ENCODE measurements around the gene CDK12. TPM values are rescaled to one million over a fixed set of nuclear protein-coding genes. Genes with fewer than 3 reads are reported as not detected.

The CDK12 gene
- total and polyA plus RNA-seq, 7 donors, result 5.4 to 46.0 (median 24.3) TPM

- TF ChIP-seq CTCF (IDR thresholded peaks at IDR 0.05) (no peak), POLR2AphosphoS5 (IDR thresholded peaks at IDR 0.05) (no peak), EP300 (IDR thresholded peaks at IDR 0.05) (no peak), POLR2A (IDR thresholded peaks at IDR 0.05) (no peak)
- Histone ChIP-seq H3K4me1 (peaks cover 0 to 15% (median 0%) of the 10 kb centered on the region in 4 donors), H3K27me3 (no peaks in the 10 kb centered on the region), H3K4me3 (no peak overlapping the region), H3K9me3 (no peaks in the 10 kb centered on the region), H3K36me3 (peaks cover 28 to 100% (median 67%) of the 10 kb centered on the region in 4 donors), H3K27ac (no peak overlapping the region)
- intact Hi-C loops (cut with DNase I), result no loop called here
- WGBS, 2 donors, result 75 to 87% methylated on average over 6 of the region's 6 CpGs
- no peak for DNase-seq
These were observed 64.7 kb downstream of the CDK12 start for GRCh38 chr17:39525801-39526506.

GRCh38 chr17:39527220-39527813 is 66.0 kb downstream of the CDK12 start:
- Histone ChIP-seq H3K27me3 (no peaks in the 10 kb centered on the region), H3K4me3 (no peak overlapping the region), H3K9me3 (no peaks in the 10 kb centered on the region), H3K36me3 (peaks cover 32 to 100% (median 57%) of the 10 kb centered on the region in 4 donors), H3K4me1 (peaks cover 0 to 15% (median 0%) of the 10 kb centered on the region in 4 donors), H3K27ac (no peak overlapping the region)
- 93 to 96% methylated on average over 7 of the region's 7 CpGs for WGBS, 2 donors
- no peak for DNase-seq
- TF ChIP-seq EP300 (IDR thresholded peaks at IDR 0.05) (no peak), CTCF (IDR thresholded peaks at IDR 0.05) (peak in 2 of 4 experiments; percentile 36 to 39)
- intact Hi-C loops (cut with DNase I), result no loop called here

GRCh38 chr17:39529455-39529854 is 68.2 kb downstream of the CDK12 start:
- Histone ChIP-seq H3K4me1 (peaks cover 0 to 15% (median 0%) of the 10 kb centered on the region in 4 donors), H3K4me3 (no peak overlapping the region), H3K9me3 (no peaks in the 10 kb centered on the region), H3K27ac (no peak overlapping the region), H3K36me3 (peaks cover 29 to 86% (median 38%) of the 10 kb centered on the region in 4 donors), H3K27me3 (no peaks in the 10 kb centered on the region)
- no peak for TF ChIP-seq POLR2A (IDR thresholded peaks at IDR 0.05)
- no peak for TF ChIP-seq EP300 (IDR thresholded peaks at IDR 0.05)
- TF ChIP-seq POLR2AphosphoS5 (IDR thresholded peaks at IDR 0.05), result no peak
- TF ChIP-seq CTCF (IDR thresholded peaks at IDR 0.05), result no peak
- intact Hi-C loops (cut with DNase I), result no loop called here
- no peak for DNase-seq
- WGBS, 2 donors, result 66 to 71% methylated on average over 2 of the region's 2 CpGs

GRCh38 chr17:39530513-39530912 is 69.2 kb downstream of the CDK12 start:
- H3K36me3 ChIP-seq, result peaks cover 19 to 75% (median 28%) of the 10 kb centered on the region in 4 donors
- intact Hi-C loops (cut with DNase I), result no loop called here
- TF ChIP-seq POLR2AphosphoS5 (IDR thresholded peaks at IDR 0.05), result no peak
- no peak for TF ChIP-seq CTCF (IDR thresholded peaks at IDR 0.05)
- no peak for TF ChIP-seq POLR2A (IDR thresholded peaks at IDR 0.05)
- no peak for TF ChIP-seq EP300 (IDR thresholded peaks at IDR 0.05)
- H3K9me3 ChIP-seq, result no peaks in the 10 kb centered on the region
- no peak overlapping the region for H3K27ac ChIP-seq
- no peaks in the 10 kb centered on the region for H3K27me3 ChIP-seq
- WGBS, 2 donors, result 84 to 87% methylated on average over 10 of the region's 10 CpGs
- DNase-seq, result no peak
- peaks cover 0 to 15% (median 0%) of the 10 kb centered on the region in 4 donors for H3K4me1 ChIP-seq
- H3K4me3 ChIP-seq, result no peak overlapping the region
